Activated CD8-positive, alpha-beta memory T cell treated with anti-CD3 and anti-CD28 coated beads, Interleukin-2, amount 10 ng/mL, durations not matched to agents 7 days and 5 days (primary cell): ENCODE results near the gene UTRN. TPM values are rescaled to one million over a fixed set of nuclear protein-coding genes. Genes with fewer than 3 reads are reported as not detected.

Experiments used
- ATAC-seq: fragments of 150-1000 bp; cut with Tn5 transposase; one replicate; pipeline ENCODE4 v1.10.0; 2021; ENCODE audit warnings: moderate library complexity
- CTCF ChIA-PET: fragments of 350-600 bp; sonication (Branson Sonifier 250); formaldehyde crosslinking; loops from one replicate; lab custom pipeline; 2021; ENCODE audit warnings: antibody characterized with exemption; lab: Charles Lee
- DNase-seq: peaks from one replicate; pipeline ENCODE4 v3.0.0-alpha.2; 2020
- H3K27ac Mint-ChIP-seq: one replicate; pipeline ENCODE4 v1.8.0; 2021; ENCODE audit warnings: mild to moderate bottlenecking, mixed read lengths
- H3K27me3 Mint-ChIP-seq: one replicate; pipeline ENCODE4 v1.8.0; 2021; ENCODE audit warnings: mixed read lengths
- H3K36me3 Mint-ChIP-seq: one replicate; pipeline ENCODE4 v1.8.0; 2021; ENCODE audit warnings: mild to moderate bottlenecking, mixed read lengths
- H3K4me1 Mint-ChIP-seq: one replicate; pipeline ENCODE4 v1.8.0; 2021; ENCODE audit warnings: mixed read lengths
- H3K4me3 Mint-ChIP-seq: one replicate; pipeline ENCODE4 v1.8.0; 2021; ENCODE audit warnings: mild to moderate bottlenecking, moderate library complexity, mixed read lengths
- H3K9me3 Mint-ChIP-seq: one replicate; pipeline ENCODE4 v1.8.0; 2022; ENCODE audit warnings: low read depth, mixed read lengths
- total RNA-seq, 2 experiments: library from RNA; stranded (reverse); gene quantifications; one replicate each; pipeline ENCODE4 v1.2.3, GENCODE V29; 2021

UTRN gene
- total RNA-seq, 2 experiments from 2014 or later, result 102 to 195 TPM

- Mint-ChIP-seq H3K36me3 (peaks cover 30% of the 10 kb centered on the region), H3K27me3 (peaks cover 12% of the 10 kb centered on the region), H3K9me3 (no peaks in the 10 kb centered on the region), H3K4me1 (peaks cover 55% of the 10 kb centered on the region), H3K27ac (peak overlapping the region; percentile 94), H3K4me3 (peak overlapping the region; percentile 62)
- ATAC-seq (no peak), DNase-seq (no peak)
- CTCF ChIA-PET, result interaction anchor here (0.9 to 2.0 kb wide), 6 partner anchors 10 to 177 kb away, joined by 3 to 8 read pairs (median 3); no protein-coding TSS in a partner anchor
Observed at GRCh38 chr6:144305567-144305966, 20.4 kb downstream of the UTRN start.

- ATAC-seq (peak; percentile 82), DNase-seq (peak; percentile 83)
- CTCF ChIA-PET, result interaction anchor here (0.6 to 2.0 kb wide), 5 partner anchors 20 to 221 kb away, joined by 3 to 8 read pairs (median 3); no protein-coding TSS in a partner anchor
- Mint-ChIP-seq H3K9me3 (no peaks in the 10 kb centered on the region), H3K27me3 (peaks cover 12% of the 10 kb centered on the region), H3K27ac (peak overlapping the region; percentile 94), H3K4me1 (peaks cover 59% of the 10 kb centered on the region), H3K36me3 (peaks cover 30% of the 10 kb centered on the region), H3K4me3 (peak overlapping the region; percentile 62)
Observed at GRCh38 chr6:144305985-144306384, 20.9 kb downstream of the UTRN start.

GRCh38 chr6:144307880-144308279 is 22.7 kb downstream of the UTRN start:
- H3K36me3 Mint-ChIP-seq, result peaks cover 28% of the 10 kb centered on the region
- no peak overlapping the region for H3K27ac Mint-ChIP-seq
- no peak overlapping the region for H3K4me3 Mint-ChIP-seq
- H3K9me3 Mint-ChIP-seq, result no peaks in the 10 kb centered on the region
- DNase-seq (no peak), ATAC-seq (no peak)
- H3K4me1 Mint-ChIP-seq, result peaks cover 61% of the 10 kb centered on the region
- CTCF ChIA-PET, result no interaction called here
- H3K27me3 Mint-ChIP-seq, result peaks cover 14% of the 10 kb centered on the region

GRCh38 chr6:144310765-144311164 is 25.6 kb downstream of the UTRN start:
- Mint-ChIP-seq H3K36me3 (peaks cover 26% of the 10 kb centered on the region), H3K27ac (peak overlapping the region; percentile 67), H3K4me1 (peaks cover 43% of the 10 kb centered on the region), H3K4me3 (peak overlapping the region; percentile 59), H3K9me3 (no peaks in the 10 kb centered on the region), H3K27me3 (peaks cover 16% of the 10 kb centered on the region)
- DNase-seq (peak; percentile 83), ATAC-seq (peak; percentile 82)
- CTCF ChIA-PET, result interaction anchor here (1.1 to 1.2 kb wide), 5 partner anchors 10 to 171 kb away, joined by 3 to 4 read pairs (median 3); no protein-coding TSS in a partner anchor

- DNase-seq, result no peak
- no peak for ATAC-seq
Observed at GRCh38 chr6:144311361-144311760, 26.2 kb downstream of the UTRN start.

GRCh38 chr6:144314003-144314485 is 28.9 kb downstream of the UTRN start:
- no peaks in the 10 kb centered on the region for H3K9me3 Mint-ChIP-seq
- ATAC-seq, result no peak
- no peak overlapping the region for H3K27ac Mint-ChIP-seq

More at GRCh38 chr6:144311361-144311760, 26.2 kb downstream of the UTRN start:
- peaks cover 16% of the 10 kb centered on the region for H3K27me3 Mint-ChIP-seq
- peaks cover 23% of the 10 kb centered on the region for H3K36me3 Mint-ChIP-seq
- H3K9me3 Mint-ChIP-seq, result no peaks in the 10 kb centered on the region
- peaks cover 37% of the 10 kb centered on the region for H3K4me1 Mint-ChIP-seq
- CTCF ChIA-PET, result interaction anchor here (0.8 to 1.2 kb wide), 7 partner anchors 10 to 170 kb away, joined by 3 to 4 read pairs (median 3); no protein-coding TSS in a partner anchor
- peak overlapping the region; percentile 59 for H3K4me3 Mint-ChIP-seq
- H3K27ac Mint-ChIP-seq, result peak overlapping the region; percentile 67

GRCh38 chr6:144314562-144314961 is 29.4 kb downstream of the UTRN start:
- Mint-ChIP-seq H3K27me3 (peaks cover 8% of the 10 kb centered on the region), H3K4me1 (peaks cover 38% of the 10 kb centered on the region), H3K9me3 (no peaks in the 10 kb centered on the region), H3K27ac (no peak overlapping the region), H3K36me3 (peaks cover 9% of the 10 kb centered on the region), H3K4me3 (no peak overlapping the region)
- CTCF ChIA-PET, result no interaction called here
- no peak for DNase-seq
- ATAC-seq, result no peak

More at GRCh38 chr6:144314003-144314485, 28.9 kb downstream of the UTRN start:
- H3K4me1 Mint-ChIP-seq, result peaks cover 37% of the 10 kb centered on the region
- H3K36me3 Mint-ChIP-seq, result peaks cover 13% of the 10 kb centered on the region
- H3K27me3 Mint-ChIP-seq, result peaks cover 11% of the 10 kb centered on the region
- H3K4me3 Mint-ChIP-seq, result no peak overlapping the region
- CTCF ChIA-PET, result no interaction called here
- no peak for DNase-seq

GRCh38 chr6:144315226-144315980 is 30.3 kb downstream of the UTRN start:
- Mint-ChIP-seq H3K27me3 (peaks cover 8% of the 10 kb centered on the region), H3K9me3 (no peaks in the 10 kb centered on the region), H3K4me3 (no peak overlapping the region), H3K36me3 (peaks cover 5% of the 10 kb centered on the region), H3K4me1 (peaks cover 32% of the 10 kb centered on the region), H3K27ac (no peak overlapping the region)
- CTCF ChIA-PET, result interaction anchor here (1.0 kb wide), 1 partner anchor 26 kb away, joined by 3 read pairs; no protein-coding TSS in a partner anchor
- no peak for DNase-seq
- ATAC-seq, result no peak

GRCh38 chr6:144315981-144316861 is 31.1 kb downstream of the UTRN start:
- CTCF ChIA-PET, result interaction anchor here (1.0 kb wide), 1 partner anchor 26 kb away, joined by 3 read pairs; no protein-coding TSS in a partner anchor
- no peak for ATAC-seq
- Mint-ChIP-seq H3K4me3 (no peak overlapping the region), H3K27ac (no peak overlapping the region), H3K4me1 (peaks cover 31% of the 10 kb centered on the region), H3K36me3 (peaks cover 7% of the 10 kb centered on the region), H3K27me3 (peaks cover 8% of the 10 kb centered on the region), H3K9me3 (no peaks in the 10 kb centered on the region)
- no peak for DNase-seq

- Mint-ChIP-seq H3K4me1 (peaks cover 26% of the 10 kb centered on the region), H3K36me3 (peaks cover 7% of the 10 kb centered on the region), H3K4me3 (no peak overlapping the region), H3K9me3 (no peaks in the 10 kb centered on the region), H3K27ac (no peak overlapping the region), H3K27me3 (peaks cover 8% of the 10 kb centered on the region)
- ATAC-seq (no peak), DNase-seq (no peak)
- CTCF ChIA-PET, result interaction anchor here (1.0 kb wide), 1 partner anchor 25 kb away, joined by 3 read pairs; no protein-coding TSS in a partner anchor
Observed at GRCh38 chr6:144316862-144317195, 31.7 kb downstream of the UTRN start.

GRCh38 chr6:144317736-144318135 is 32.6 kb downstream of the UTRN start:
- Mint-ChIP-seq H3K36me3 (peaks cover 7% of the 10 kb centered on the region), H3K4me1 (peaks cover 26% of the 10 kb centered on the region), H3K9me3 (no peaks in the 10 kb centered on the region), H3K4me3 (no peak overlapping the region), H3K27ac (no peak overlapping the region), H3K27me3 (peaks cover 7% of the 10 kb centered on the region)
- DNase-seq (no peak), ATAC-seq (no peak)
- CTCF ChIA-PET, result no interaction called here

- Mint-ChIP-seq H3K4me1 (peaks cover 26% of the 10 kb centered on the region), H3K36me3 (peaks cover 5% of the 10 kb centered on the region), H3K9me3 (no peaks in the 10 kb centered on the region), H3K4me3 (no peak overlapping the region), H3K27ac (no peak overlapping the region), H3K27me3 (peaks cover 11% of the 10 kb centered on the region)
- DNase-seq (no peak), ATAC-seq (no peak)
- CTCF ChIA-PET, result no interaction called here
Observed at GRCh38 chr6:144319211-144319610, 34.1 kb downstream of the UTRN start.

GRCh38 chr6:144320741-144321140 is 35.6 kb downstream of the UTRN start:
- peaks cover 19% of the 10 kb centered on the region for H3K4me1 Mint-ChIP-seq
- no peaks in the 10 kb centered on the region for H3K9me3 Mint-ChIP-seq
- peaks cover 4% of the 10 kb centered on the region for H3K36me3 Mint-ChIP-seq
- H3K4me3 Mint-ChIP-seq, result no peak overlapping the region
- CTCF ChIA-PET, result interaction anchor here (0.8 to 1.3 kb wide), 2 partner anchors 9 to 22 kb away, joined by 3 read pairs; no protein-coding TSS in a partner anchor
- H3K27me3 Mint-ChIP-seq, result peaks cover 15% of the 10 kb centered on the region
- DNase-seq (no peak), ATAC-seq (no peak)
- no peak overlapping the region for H3K27ac Mint-ChIP-seq
